GM23338 (cell line): ENCODE measurements around the gene CACNA2D3.

Source experiments
- CTCF ChIP-seq, 2 experiments: fragments of 200-600 bp in 1 of 2; sonication (generic) in 1 of 2; conservative IDR thresholded peaks; 2 replicates each; pipeline versions ENCODE4 v1.5.1 to v1.6.1; 2016 to 2017; ENCODE audit warnings: antibody characterized with exemption in 2 of 2, low read depth in 2 of 2, mild to moderate bottlenecking in 2 of 2, moderate library complexity in 1 of 2
- EZH2 ChIP-seq: fragments of 200-600 bp; sonication (generic); IDR thresholded peaks from one replicate; pipeline ENCODE4 v1.8.0; 2017; ENCODE audit warnings: antibody characterized with exemption, mild to moderate bottlenecking, low read depth; ENCODE audit not compliant: unreplicated experiment
- EZH2phosphoT487 ChIP-seq: fragments of 200-600 bp; sonication (generic); IDR thresholded peaks from one replicate; pipeline ENCODE4 v1.8.1; 2018; ENCODE audit warnings: antibody characterized with exemption; ENCODE audit not compliant: unreplicated experiment
- JUNB ChIP-seq: IDR thresholded peaks from one replicate; pipeline ENCODE4 v1.6.1; 2016; ENCODE audit warnings: antibody characterized with exemption; ENCODE audit not compliant: unreplicated experiment
- POLR2AphosphoS5 ChIP-seq: IDR thresholded peaks from 2 replicates; pipeline ENCODE4 v1.6.1; 2016; ENCODE audit warnings: antibody characterized with exemption, low read depth
- REST ChIP-seq: IDR thresholded peaks from one replicate; pipeline ENCODE4 v1.6.1; 2018; ENCODE audit warnings: antibody characterized with exemption; ENCODE audit not compliant: unreplicated experiment
- ZNF331 ChIP-seq: fragments of 250-450 bp; sonication (Bioruptor Pico); IDR thresholded peaks from 2 replicates; pipeline ENCODE4 v1.5.0; 2020; ENCODE audit warnings: low read depth, mild to moderate bottlenecking, moderate library complexity
- ZNF462 ChIP-seq: fragments of 250-450 bp; sonication (Bioruptor Pico); IDR thresholded peaks from 2 replicates; pipeline ENCODE4 v1.5.0; 2020; ENCODE audit warnings: mild to moderate bottlenecking, moderate library complexity

GRCh38 chr3:54353546-54353945, 231.2 kb downstream of the CACNA2D3 start:
- TF ChIP-seq CTCF (conservative IDR thresholded peaks at IDR 0.05; ENCODE audit: low read depth in 2 of 2) (no peak), EZH2phosphoT487 (no peak), EZH2 (no peak), REST (no peak), POLR2AphosphoS5 (no peak), ZNF331 (CRISPR knock-in tag) (no peak), JUNB (no peak), ZNF462 (CRISPR knock-in tag) (no peak)
